GM18499 (cell line): ENCODE measurements around the gene RNU1-4.
"Not testable (repeated sequence)": the region's sequence is repeated elsewhere in the genome, so short reads cannot be mapped to it uniquely, and the experiment has no call there.

Experiments
- ATAC-seq: cut with Tn5 transposase; IDR thresholded peaks from one replicate; pipeline ENCODE4 v1.9.1; 2021; ENCODE audit warnings: moderate number of reproducible peaks; ENCODE audit not compliant: insufficient read depth, unreplicated experiment

RNU1-4 gene

GRCh38 chr1:16725439-16726245, 14.7 kb upstream of the RNU1-4 start:
- not testable (repeated sequence) for ATAC-seq

- ATAC-seq: no peak
Observed at GRCh38 chr1:16727190-16728111, 12.9 kb upstream of the RNU1-4 start.

- ATAC-seq: not testable (repeated sequence)
Observed at GRCh38 chr1:16728243-16728949, 11.9 kb upstream of the RNU1-4 start.

GRCh38 chr1:16732254-16732896, 7.9 kb upstream of the RNU1-4 start:
- not testable (repeated sequence) for ATAC-seq

- ATAC-seq: not testable (repeated sequence)
Observed at GRCh38 chr1:16741230-16741629, 914 bp downstream of the RNU1-4 start.

- ATAC-seq: not testable (repeated sequence)
Observed at GRCh38 chr1:16747660-16748059, 7.3 kb downstream of the RNU1-4 start.

- not testable (repeated sequence) for ATAC-seq
Observed at GRCh38 chr1:16748710-16749109, 8.4 kb downstream of the RNU1-4 start.

- not testable (repeated sequence) for ATAC-seq
Observed at GRCh38 chr1:16749910-16750888, 9.9 kb downstream of the RNU1-4 start.

GRCh38 chr1:16752770-16753169, 12.5 kb downstream of the RNU1-4 start:
- ATAC-seq: not testable (repeated sequence)

- ATAC-seq: not testable (repeated sequence)
Observed at GRCh38 chr1:16755385-16755784, 15.1 kb downstream of the RNU1-4 start.

- ATAC-seq: not testable (repeated sequence)
Observed at GRCh38 chr1:16755932-16756331, 15.6 kb downstream of the RNU1-4 start.

- not testable (repeated sequence) for ATAC-seq
Observed at GRCh38 chr1:16757574-16757973, 17.3 kb downstream of the RNU1-4 start.

- not testable (repeated sequence) for ATAC-seq
Observed at GRCh38 chr1:16758060-16758459, 17.7 kb downstream of the RNU1-4 start.

- ATAC-seq: not testable (repeated sequence)
Observed at GRCh38 chr1:16759041-16759493, 18.8 kb downstream of the RNU1-4 start.

GRCh38 chr1:16759650-16760455, 19.5 kb downstream of the RNU1-4 start:
- ATAC-seq: not testable (repeated sequence)

- ATAC-seq: not testable (repeated sequence)
Observed at GRCh38 chr1:16760456-16760765, 20.1 kb downstream of the RNU1-4 start.

GRCh38 chr1:16760801-16761200, 20.5 kb downstream of the RNU1-4 start:
- not testable (repeated sequence) for ATAC-seq

GRCh38 chr1:16764248-16764819, 24.0 kb downstream of the RNU1-4 start:
- not testable (repeated sequence) for ATAC-seq
